CD4-positive, alpha-beta T cell (primary cell): ENCODE results near the gene GPC6. TPM values are rescaled to one million over a fixed set of nuclear protein-coding genes. Genes with fewer than 3 reads are reported as not detected.
A peak's percentile ranks its signal among the peaks of the same experiment; 100 is the strongest.

Experiments
- ATAC-seq: fragments of 200-7000 bp; cut with Tn5 transposase; one replicate; pipeline ENCODE4 v1.10.0; 2022; ENCODE audit warnings: mild to moderate bottlenecking; ENCODE audit not compliant: poor library complexity
- CTCF ChIA-PET: fragments of 350-600 bp; sonication (Branson Sonifier 250); formaldehyde crosslinking; loops from one replicate; lab custom pipeline; 2021; ENCODE audit warnings: antibody characterized with exemption, inconsistent platforms; lab: Charles Lee
- POLR2A ChIA-PET: fragments of 350-600 bp; sonication (Branson Sonifier 250); formaldehyde crosslinking; loops from one replicate; lab custom pipeline; 2021; ENCODE audit warnings: antibody characterized with exemption, inconsistent platforms; lab: Charles Lee
- DNase-seq, 14 experiments: peaks; one replicate each; pipeline ENCODE4 v3.0.0-alpha.2; 2013 to 2020; ENCODE audit warnings: mixed read lengths in 2 of 14
- H3K27ac ChIP-seq, 2 donors: one replicate each; pipeline versions ENCODE4 v1.5.1 to v1.7.0; 2013; ENCODE audit warnings: low read length in 2 of 2, low read depth in 1 of 2, mild to moderate bottlenecking in 1 of 2
- H3K27me3 ChIP-seq, 2 experiments: 1 replicate in 1 of 2; 2 replicates in 1 of 2; pipeline versions ENCODE4 v1.6.1 to v1.7.0; 2013; ENCODE audit warnings: low read length in 2 of 2, control low read depth in 1 of 2, mild to moderate bottlenecking in 1 of 2, moderate library complexity in 1 of 2; ENCODE audit not compliant: insufficient read depth in 2 of 2, control insufficient read depth in 1 of 2
- H3K36me3 ChIP-seq: one replicate; pipeline ENCODE4 v1.6.1; 2013; ENCODE audit warnings: low read length, control low read depth; ENCODE audit not compliant: insufficient read depth
- H3K4me1 ChIP-seq: one replicate; pipeline ENCODE4 v1.6.1; 2013; ENCODE audit warnings: low read length, control low read depth; ENCODE audit not compliant: insufficient read depth
- H3K4me3 ChIP-seq: one replicate; pipeline ENCODE4 v1.5.1; 2013; ENCODE audit warnings: mild to moderate bottlenecking, low read length, moderate library complexity
- H3K9me3 ChIP-seq, 2 experiments: 1 replicate in 1 of 2; 2 replicates in 1 of 2; pipeline versions ENCODE4 v1.6.1 to v1.7.0; 2013; ENCODE audit warnings: low read length in 2 of 2, mild to moderate bottlenecking in 2 of 2, control low read depth in 1 of 2, moderate library complexity in 1 of 2; ENCODE audit not compliant: control insufficient read depth in 1 of 2, insufficient read depth in 1 of 2
- H3K27ac Mint-ChIP-seq: one replicate; pipeline ENCODE4 v1.8.0; 2020; ENCODE audit warnings: mixed read lengths
- H3K27me3 Mint-ChIP-seq: one replicate; pipeline ENCODE4 v1.8.0; 2021; ENCODE audit warnings: mixed read lengths
- H3K36me3 Mint-ChIP-seq: one replicate; pipeline ENCODE4 v1.8.0; 2021; ENCODE audit warnings: low read depth, mixed read lengths
- H3K4me1 Mint-ChIP-seq: one replicate; pipeline ENCODE4 v1.8.0; 2021; ENCODE audit warnings: low read depth, mixed read lengths
- H3K4me3 Mint-ChIP-seq: one replicate; pipeline ENCODE4 v1.8.0; 2020; ENCODE audit warnings: mild to moderate bottlenecking, mixed read lengths
- H3K9me3 Mint-ChIP-seq: one replicate; pipeline ENCODE4 v1.8.0; 2020; ENCODE audit warnings: mixed read lengths
- intact Hi-C, 2 experiments: fragments of 100-400 bp; cut with DNase I in 1 of 2; cut with micrococcal nuclease in 1 of 2; formaldehyde crosslinking; loops; one replicate each; pipeline versions ENCODE4 v1.15.1 to v1.9.0; 2023 to 2025; cut with DNase I, micrococcal nuclease
- total RNA-seq, 174 experiments: library from RNA in 2 of 174; stranded (reverse) in 2 of 174; gene quantifications; one replicate each; pipeline ENCODE4 v1.2.3 and lab custom pipeline; 2021 to 2026
- TF ChIP-seq, protein P1 (sequence below): fragments of 200-600 bp; IDR thresholded peaks from one replicate; pipeline ENCODE4 v1.8.0; 2022; ENCODE audit warnings: antibody characterized with exemption, mild to moderate bottlenecking

Gene GPC6
- total RNA-seq, 2 experiments from 2014 or later: not detected

DNA sequence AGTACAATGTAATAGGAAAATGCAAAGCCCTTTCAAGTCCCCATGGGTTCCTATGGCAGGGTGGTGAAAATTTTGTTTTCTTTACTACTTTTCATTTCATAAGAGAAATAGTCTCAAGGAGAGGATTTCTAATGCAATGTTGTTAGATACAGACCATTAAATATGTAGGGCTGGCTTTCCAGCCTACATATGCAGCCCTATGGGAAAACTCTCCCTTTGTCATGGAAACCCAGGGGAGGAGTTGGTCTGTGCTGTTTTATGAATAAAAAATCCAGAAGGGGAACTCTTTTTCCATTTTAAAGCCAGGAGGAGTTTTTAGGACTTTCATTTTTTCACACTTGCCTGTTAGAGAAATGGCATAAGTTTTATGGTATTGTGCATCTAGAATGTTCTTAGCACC lies 1133.3 kb downstream of the GPC6 start:
- TF ChIP-seq, protein P1, sequence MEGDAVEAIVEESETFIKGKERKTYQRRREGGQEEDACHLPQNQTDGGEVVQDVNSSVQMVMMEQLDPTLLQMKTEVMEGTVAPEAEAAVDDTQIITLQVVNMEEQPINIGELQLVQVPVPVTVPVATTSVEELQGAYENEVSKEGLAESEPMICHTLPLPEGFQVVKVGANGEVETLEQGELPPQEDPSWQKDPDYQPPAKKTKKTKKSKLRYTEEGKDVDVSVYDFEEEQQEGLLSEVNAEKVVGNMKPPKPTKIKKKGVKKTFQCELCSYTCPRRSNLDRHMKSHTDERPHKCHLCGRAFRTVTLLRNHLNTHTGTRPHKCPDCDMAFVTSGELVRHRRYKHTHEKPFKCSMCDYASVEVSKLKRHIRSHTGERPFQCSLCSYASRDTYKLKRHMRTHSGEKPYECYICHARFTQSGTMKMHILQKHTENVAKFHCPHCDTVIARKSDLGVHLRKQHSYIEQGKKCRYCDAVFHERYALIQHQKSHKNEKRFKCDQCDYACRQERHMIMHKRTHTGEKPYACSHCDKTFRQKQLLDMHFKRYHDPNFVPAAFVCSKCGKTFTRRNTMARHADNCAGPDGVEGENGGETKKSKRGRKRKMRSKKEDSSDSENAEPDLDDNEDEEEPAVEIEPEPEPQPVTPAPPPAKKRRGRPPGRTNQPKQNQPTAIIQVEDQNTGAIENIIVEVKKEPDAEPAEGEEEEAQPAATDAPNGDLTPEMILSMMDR: no peak
- intact Hi-C loops: no loop called here
- DNase-seq (no peak), ATAC-seq (no peak)
- H3K4me1 ChIP-seq: no peaks in the 10 kb centered on the region
- Mint-ChIP-seq H3K27ac (no peak overlapping the region), H3K36me3 (no peaks in the 10 kb centered on the region), H3K9me3 (no peaks in the 10 kb centered on the region), H3K27me3 (peaks cover 4% of the 10 kb centered on the region), H3K4me1 (no peaks in the 10 kb centered on the region), H3K4me3 (no peak overlapping the region)
- CTCF ChIA-PET: no interaction called here
- POLR2A ChIA-PET: no interaction called here
- no peak overlapping the region for H3K4me3 ChIP-seq
- no peaks in the 10 kb centered on the region for H3K9me3 ChIP-seq
- no peaks in the 10 kb centered on the region for H3K36me3 ChIP-seq
- no peak overlapping the region for H3K27ac ChIP-seq
- no peaks in the 10 kb centered on the region for H3K27me3 ChIP-seq

DNA sequence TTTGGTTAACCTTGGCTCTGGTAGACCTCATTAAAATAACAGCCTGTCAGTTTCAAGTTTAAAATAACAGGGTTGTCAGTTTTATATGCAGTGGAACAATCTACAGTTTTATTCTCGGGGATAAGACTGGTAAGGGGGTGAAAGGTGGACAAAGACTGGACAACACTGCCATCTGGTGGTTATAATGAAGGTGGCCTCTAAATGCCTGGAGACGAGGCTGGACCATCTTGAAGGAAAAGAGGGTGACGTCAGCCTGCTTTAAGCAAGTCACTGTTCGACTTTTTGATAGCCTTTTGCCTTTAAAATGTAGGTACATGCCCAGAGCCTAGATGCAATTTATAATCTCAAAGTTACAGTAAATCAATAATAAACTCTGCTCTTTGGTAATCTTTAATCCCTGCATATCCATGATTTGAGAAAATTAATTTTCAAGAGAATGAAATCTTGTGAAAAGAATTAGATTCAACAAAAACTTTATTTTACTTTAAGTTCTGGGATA lies 1135.9 kb downstream of the GPC6 start:
- H3K27me3 Mint-ChIP-seq: peaks cover 15% of the 10 kb centered on the region
- no peaks in the 10 kb centered on the region for H3K36me3 Mint-ChIP-seq
- DNase-seq (peak; percentile 25 to 85 (median 44)), ATAC-seq (peak; percentile 99)
- CTCF ChIA-PET: interaction anchor here (0.9 kb wide), 1 partner anchor 11 kb away, joined by 3 read pairs; no protein-coding TSS in a partner anchor
- H3K27ac Mint-ChIP-seq: no peak overlapping the region
- Histone ChIP-seq H3K27ac (no peak overlapping the region), H3K9me3 (no peaks in the 10 kb centered on the region), H3K36me3 (no peaks in the 10 kb centered on the region), H3K4me1 (no peaks in the 10 kb centered on the region), H3K4me3 (no peak overlapping the region), H3K27me3 (no peaks in the 10 kb centered on the region)
- H3K4me3 Mint-ChIP-seq: no peak overlapping the region
- TF ChIP-seq, protein P1: peak; percentile 90
- H3K9me3 Mint-ChIP-seq: no peaks in the 10 kb centered on the region
- intact Hi-C loops: no loop called here
- H3K4me1 Mint-ChIP-seq: no peaks in the 10 kb centered on the region
- POLR2A ChIA-PET: no interaction called here

DNA sequence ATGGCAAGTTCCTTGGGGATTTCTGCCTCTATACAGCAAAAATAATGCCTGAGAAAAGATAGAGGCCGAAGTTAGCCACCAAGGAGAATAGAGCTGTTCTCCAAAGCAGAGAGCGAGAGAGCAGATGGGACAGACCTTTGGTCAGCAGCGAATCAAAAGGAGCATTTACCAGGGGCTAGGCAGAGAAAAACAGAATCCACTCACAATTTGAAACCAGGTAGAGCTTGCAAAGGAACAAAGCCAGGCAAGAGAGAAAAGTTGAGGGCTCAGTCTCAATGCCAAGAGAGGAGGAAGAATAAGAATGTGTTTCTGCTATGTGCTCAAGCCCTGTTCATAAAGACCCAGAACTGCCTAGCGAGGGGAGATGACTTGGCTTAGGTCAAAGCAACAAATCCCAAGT lies 1140.1 kb downstream of the GPC6 start:
- H3K9me3 Mint-ChIP-seq: no peaks in the 10 kb centered on the region

More for the DNA sequence above, 1140.1 kb downstream of the GPC6 start:
- Mint-ChIP-seq H3K4me1 (no peaks in the 10 kb centered on the region), H3K36me3 (no peaks in the 10 kb centered on the region), H3K27ac (no peak overlapping the region), H3K27me3 (peaks cover 32% of the 10 kb centered on the region), H3K4me3 (no peak overlapping the region)
- ATAC-seq: no peak
- Histone ChIP-seq H3K4me3 (no peak overlapping the region), H3K27me3 (no peaks in the 10 kb centered on the region), H3K4me1 (no peaks in the 10 kb centered on the region), H3K27ac (no peak overlapping the region), H3K36me3 (no peaks in the 10 kb centered on the region), H3K9me3 (no peaks in the 10 kb centered on the region)
- intact Hi-C loops: no loop called here
- CTCF ChIA-PET: no interaction called here
- TF ChIP-seq, protein P1: no peak
- POLR2A ChIA-PET: no interaction called here
- no peak for DNase-seq
